ENCODE measurements around the gene CDH10. TPM values are rescaled to one million over a fixed set of nuclear protein-coding genes. Genes with fewer than 3 reads are reported as not detected.

CDH10 gene
- total RNA-seq (2016; rRNA removed; fragmentation: Illumina TruSeq; extraction: Trizol) (0.04 TPM in 1 of 2 replicates, not detected in the other), polyA plus RNA-seq (2011; rRNA removed) (0.01 TPM in 1 of 2 replicates, not detected in the other), polyA minus RNA-seq (2011; rRNA and poly(A)+ RNA removed; ENCODE audit: low replicate concordance) (8.1 TPM in 1 of 2 replicates, not detected in the other), Bru-seq, nascent RNA (percentile 4 among the genes with signal in this experiment), BruChase-seq, experiment 1, labeled RNA remaining after a 6-hour chase (percentile 2 among the genes with signal in this experiment), BruChase-seq, experiment 2, labeled RNA remaining after a 2-hour chase (not detected)
- not detected in 2 replicates for total RNA-seq (2016; cell fraction: cytosol; rRNA removed; fragmentation: Illumina TruSeq; extraction: Trizol; ENCODE audit: low read depth)
- not detected in 2 replicates for total RNA-seq (2016; cell fraction: insoluble cytoplasmic fraction; rRNA removed; fragmentation: Illumina TruSeq; extraction: Trizol)
- not detected in 2 replicates for total RNA-seq (2016; cell fraction: membrane; rRNA removed; fragmentation: Illumina TruSeq; extraction: Trizol)
- total RNA-seq (2016; cell fraction: nucleus; rRNA removed; fragmentation: Illumina TruSeq; extraction: Trizol) = not detected in 2 replicates
- 0.07 TPM in 1 of 2 replicates, not detected in the other for polyA plus RNA-seq (2011; cell fraction: cytosol; rRNA removed)
- polyA plus RNA-seq (2011; cell fraction: nucleus; rRNA removed) = not detected in 2 replicates
- polyA plus RNA-seq (2012) = not detected in 2 replicates
- polyA plus RNA-seq (2016; cell fraction: cytosol; fragmentation: Illumina TruSeq; extraction: Trizol; ENCODE audit: low read depth) = not detected in 2 replicates
- not detected in 2 replicates for polyA plus RNA-seq (2016; cell fraction: insoluble cytoplasmic fraction; fragmentation: Illumina TruSeq; extraction: Trizol; ENCODE audit: low read depth)
- not detected in 2 replicates for polyA plus RNA-seq (2016; cell fraction: membrane; fragmentation: Illumina TruSeq; extraction: Trizol; ENCODE audit: low read depth)
- not detected in 2 replicates for polyA plus RNA-seq (2016; cell fraction: nucleus; fragmentation: Illumina TruSeq; extraction: Trizol; ENCODE audit: insufficient read depth, low read depth)
- 1.7 TPM in 1 of 2 replicates, not detected in the other for polyA minus RNA-seq (2011; cell fraction: cytosol; rRNA and poly(A)+ RNA removed)
- polyA minus RNA-seq (2011; cell fraction: nucleus; rRNA and poly(A)+ RNA removed) = 0.12 and 0.26 TPM in 2 replicates
- long read RNA-seq, experiment 1 = 0 reads
- long read RNA-seq, experiment 2 = 0 reads

GRCh38 chr5:24644761-24645160 lies at the start of gene CDH10:
Gene CDH10, minus strand, starts transcription at chr5:24644978. Its CDS starts 51,488 bp downstream, at chr5:24593490.
- under 1% methylated on average over 9 of the region's 14 CpGs for WGBS (ENCODE audit: low lambda C conversion rate)
- H3K27ac ChIP-seq (ENCODE audit: extremely low read length, insufficient read depth, low read length) = no peak within 1 kb of the TSS
- intact Hi-C loops (cut with micrococcal nuclease; ENCODE audit: unreplicated experiment) = loop anchor here (5.0 kb wide), 1 partner anchor 412 kb away; no protein-coding TSS in a partner anchor
- no peaks in the 10 kb centered on the region for H3K4me1 ChIP-seq (ENCODE audit: insufficient read depth, low read length)
- peak; percentile 47; the same call in 1 of the 3 replicates for ATAC-seq
- no peaks in the 10 kb centered on the region for H3K36me3 ChIP-seq (replicated peaks in 1 of 2; ENCODE audit: control insufficient read depth in 1 of 2, insufficient read depth in 2 of 2, low read length in 2 of 2)
- no peaks in the 10 kb centered on the region for H3K9me3 ChIP-seq (ENCODE audit: low read length)
- no TSS peak for BruUV-seq (replicated peaks)
- no peak within 1 kb of the TSS for H3K9ac ChIP-seq (ENCODE audit: insufficient read depth, low read depth, low read length)
- no peak within 1 kb of the TSS for H3K4me2 ChIP-seq (ENCODE audit: low read depth, low read length)
- ChIA-PET CTCF (ENCODE audit: low intra/inter-chr PET ratio, low total read pairs) (no interaction called here), POLR2A (no interaction called here)
- peak within 1 kb of the TSS; percentile 23 for H2AFZ ChIP-seq (ENCODE audit: low read length)
- no peak for DNase-seq (ENCODE audit: low spot score)
- no peaks in the 10 kb centered on the region for H3K27me3 ChIP-seq (ENCODE audit: control insufficient read depth in 1 of 2, insufficient read depth in 2 of 2, low read length in 2 of 2)
- H3K4me3 ChIP-seq (replicated peaks in 1 of 3; ENCODE audit: insufficient read depth in 1 of 3, low read depth in 2 of 3, low read length in 3 of 3) = no peak within 1 kb of the TSS
- no peaks in the 10 kb centered on the region for H3K79me2 ChIP-seq (ENCODE audit: insufficient read depth, low read length)
- H4K20me1 ChIP-seq (ENCODE audit: insufficient read depth, low read length) = no peaks in the 10 kb centered on the region
- in situ Hi-C loops (cut with HindIII; ENCODE audit: extremely low pct_ligation_motif_present, low pct_unique_long_range_greater_than_20kb) = no loop called here
- no peak for FAIRE-seq
- TF ChIP-seq TRAFD1 (CRISPR knock-in tag; IDR thresholded peaks at IDR 0.05; ENCODE audit: borderline replicate concordance) (no peak), ZNF710 (CRISPR knock-in tag; IDR thresholded peaks at IDR 0.05; ENCODE audit: borderline replicate concordance) (no peak), LCORL (IDR thresholded peaks at IDR 0.05) (no peak), LCORL (CRISPR knock-in tag; IDR thresholded peaks at IDR 0.05) (no peak), BCL3 (CRISPR knock-in tag; IDR thresholded peaks at IDR 0.05) (no peak), ZNF556 (CRISPR knock-in tag; IDR thresholded peaks at IDR 0.05; ENCODE audit: borderline replicate concordance) (no peak), ZNF747 (CRISPR knock-in tag; IDR thresholded peaks at IDR 0.05; ENCODE audit: borderline replicate concordance) (no peak), FIP1L1 (IDR thresholded peaks at IDR 0.05; ENCODE audit: borderline replicate concordance, insufficient read depth, low read depth, low read length) (no peak), CREBL2 (CRISPR knock-in tag; IDR thresholded peaks at IDR 0.05; ENCODE audit: borderline replicate concordance) (no peak), ZNF746 (CRISPR knock-in tag; IDR thresholded peaks at IDR 0.05) (no peak), NBN (conservative IDR thresholded peaks at IDR 0.05) (no peak), NAIF1 (CRISPR knock-in tag; IDR thresholded peaks at IDR 0.05; ENCODE audit: borderline replicate concordance) (no peak), ZNF616 (CRISPR knock-in tag; IDR thresholded peaks at IDR 0.05; ENCODE audit: low read depth) (no peak), SMYD3 (CRISPR knock-in tag; IDR thresholded peaks at IDR 0.05) (no peak), ATRX (CRISPR knock-in tag; IDR thresholded peaks at IDR 0.05; ENCODE audit: borderline replicate concordance) (no peak)

Measured in HepG2 (cell line).